Left lobe of liver (tissue), 2 donors: ENCODE measurements around the gene NCEH1. TPM values are rescaled to one million over a fixed set of nuclear protein-coding genes. Genes with fewer than 3 reads are reported as not detected.

Experiments
- ATAC-seq: fragments of 200-7000 bp; cut with Tn5 transposase; one replicate; pipeline ENCODE4 v1.9.1; 2020; ENCODE audit warnings: mild to moderate bottlenecking, moderate library complexity
- DNase-seq: peaks from one replicate; pipeline ENCODE4 v3.0.0-alpha.2; 2020; ENCODE audit warnings: low spot score
- total RNA-seq: library from RNA; stranded (reverse); gene quantifications from one replicate; pipeline ENCODE4 v1.2.1, GENCODE V29; 2021
- donor health status: DM: no; HTN: no; CAD: no; lungs with moderate emphysema.
- donor health status: DM: no; HTN: yes; CAD: no.

The NCEH1 gene
- total RNA-seq, 1 donor from 2014 or later: 1.9 TPM

DNA sequence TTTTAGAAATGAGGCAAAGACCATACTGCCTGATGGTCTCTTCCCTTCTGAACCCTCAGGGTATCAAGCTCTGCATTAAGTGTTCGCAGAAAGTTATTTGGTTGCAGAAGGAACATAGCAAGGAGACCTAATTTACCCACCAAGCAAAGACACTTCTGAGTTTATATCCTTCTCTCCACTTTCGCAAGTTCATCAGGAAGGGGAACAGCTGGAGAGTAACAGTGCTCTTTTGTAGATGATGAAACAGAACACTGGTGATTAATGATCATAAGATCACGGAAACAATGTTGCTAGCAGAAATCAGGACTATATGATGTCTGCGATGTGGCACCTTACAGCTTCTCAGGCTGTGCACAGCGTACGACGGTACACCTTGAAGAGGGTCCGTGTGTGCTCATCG lies 62.1 kb downstream of the NCEH1 start:
- no peak for DNase-seq
- ATAC-seq: no peak

- DNase-seq (no peak), ATAC-seq (peak; percentile 74)
Observed at GRCh38 chr3:172647823-172648222, 63.0 kb downstream of the NCEH1 start.

DNA sequence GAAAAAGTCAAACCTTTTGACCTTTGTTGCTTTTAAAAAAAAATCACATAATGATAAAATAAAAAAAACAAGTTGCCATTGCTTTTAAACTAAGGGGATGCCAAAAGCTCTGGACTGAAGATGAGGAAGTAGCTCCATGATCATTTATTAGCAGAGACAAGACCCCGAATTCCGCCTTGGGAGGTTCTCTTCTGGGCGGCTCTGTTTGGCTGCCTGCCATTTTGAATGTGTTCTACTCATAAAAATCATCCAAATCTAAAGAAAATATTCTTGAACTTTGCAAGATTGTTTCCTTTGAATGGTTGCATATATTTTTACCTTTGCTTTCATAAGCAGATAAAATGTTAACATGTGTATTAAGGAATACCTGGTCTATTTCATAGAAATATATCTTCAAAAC lies 63.8 kb downstream of the NCEH1 start:
- ATAC-seq: no peak
- no peak for DNase-seq

DNA sequence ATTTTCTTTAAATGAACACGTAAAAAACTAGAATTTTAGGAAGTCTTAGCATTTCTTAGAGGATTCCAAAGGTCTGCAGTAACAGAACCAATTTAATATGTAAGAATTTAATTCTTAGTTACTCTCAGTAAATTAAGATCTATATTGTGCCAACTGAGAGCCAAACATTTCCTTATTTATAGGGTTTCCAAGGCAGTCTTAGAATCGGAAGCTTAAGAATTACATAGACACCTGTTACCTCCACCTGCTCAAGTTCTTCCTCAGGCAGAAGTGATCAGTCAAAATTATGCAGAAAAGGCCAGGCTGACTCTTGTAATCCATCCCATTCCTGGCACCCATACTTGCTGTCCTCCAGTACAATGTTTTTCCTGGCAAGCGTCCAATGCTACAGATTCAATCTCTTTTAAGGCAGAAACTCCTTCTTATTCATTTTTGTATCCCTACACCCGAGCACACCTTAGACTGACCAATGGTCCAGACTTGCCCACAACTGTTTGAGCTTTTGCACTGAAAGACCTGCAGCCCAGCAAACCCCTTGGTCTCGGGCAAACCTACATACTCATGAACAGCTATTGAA lies 64.3 kb downstream of the NCEH1 start:
- no peak for DNase-seq
- peak; percentile 70 for ATAC-seq

DNA sequence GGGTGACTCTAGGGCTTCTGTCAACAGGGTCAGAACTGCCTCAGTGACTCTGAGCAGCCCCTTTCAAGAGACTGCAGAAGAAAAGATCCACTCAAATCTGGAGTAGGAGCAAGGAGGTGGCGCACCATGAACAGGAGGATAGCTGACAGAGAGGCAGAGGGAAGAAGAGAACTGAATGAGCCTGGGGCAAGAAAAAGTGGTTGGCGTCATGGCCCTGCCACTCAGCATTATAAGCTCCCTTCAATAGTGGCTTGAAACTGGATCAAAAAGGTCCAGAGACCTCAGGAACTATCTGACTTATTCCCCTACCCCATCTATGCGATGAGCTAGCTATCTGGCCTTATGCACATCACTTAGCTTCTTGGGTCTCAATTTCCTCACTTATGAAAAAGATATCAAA lies 66.6 kb downstream of the NCEH1 start:
- no peak for ATAC-seq

GRCh38 chr3:172643506-172644179 lies 67.2 kb downstream of the NCEH1 start:
- DNase-seq (no peak), ATAC-seq (no peak)

More for the DNA sequence above, 66.6 kb downstream of the NCEH1 start:
- no peak for DNase-seq

DNA sequence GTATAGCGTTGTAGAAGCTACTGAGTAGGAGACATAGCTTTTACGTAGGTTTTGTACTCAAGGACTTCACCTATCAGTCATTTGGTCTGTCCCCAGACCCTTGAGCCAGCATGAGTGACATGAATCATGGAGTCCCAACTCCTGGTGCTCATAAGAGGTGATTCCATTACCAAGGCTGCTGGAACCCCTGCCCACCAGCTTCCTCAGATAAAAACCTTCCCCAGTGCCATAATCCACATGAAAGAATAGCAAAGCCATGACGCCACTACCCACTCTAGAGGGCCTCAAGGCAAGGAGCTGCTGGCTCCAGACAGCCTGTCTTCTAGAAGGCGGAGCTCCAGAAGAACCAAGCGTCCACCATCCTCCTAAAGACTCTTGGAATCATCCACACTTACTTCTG lies 69.6 kb downstream of the NCEH1 start:
- ATAC-seq (no peak), DNase-seq (no peak)

GRCh38 chr3:172640751-172641150 lies 70.1 kb downstream of the NCEH1 start:
- ATAC-seq: no peak

DNA sequence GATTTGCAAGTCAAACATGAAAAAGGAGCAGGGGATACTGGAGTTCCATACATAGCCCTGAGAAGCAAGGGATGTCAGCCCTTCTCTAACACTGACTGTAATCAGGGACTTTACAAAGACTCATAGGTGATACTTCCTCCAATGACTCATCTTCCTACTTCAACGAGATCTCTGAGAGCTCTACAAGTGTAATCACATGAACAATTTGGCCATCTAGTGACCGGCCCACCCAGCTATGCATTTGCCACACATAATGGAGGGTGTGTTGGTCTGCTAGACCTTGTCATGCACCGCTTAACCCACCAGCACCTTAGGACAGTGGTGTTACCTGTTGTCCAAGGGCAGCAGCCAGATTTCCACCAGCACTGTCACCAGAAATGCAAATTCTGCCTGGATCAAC lies 75.3 kb downstream of the NCEH1 start:
- ATAC-seq: no peak
- DNase-seq: no peak

More at GRCh38 chr3:172640751-172641150, 70.1 kb downstream of the NCEH1 start:
- DNase-seq: no peak

GRCh38 chr3:172634948-172635347 lies 75.9 kb downstream of the NCEH1 start:
- no peak for ATAC-seq
- no peak for DNase-seq

GRCh38 chr3:172630316-172630715 lies 80.6 kb downstream of the NCEH1 start:
- no peak for DNase-seq
- ATAC-seq: peak; percentile 33

DNA sequence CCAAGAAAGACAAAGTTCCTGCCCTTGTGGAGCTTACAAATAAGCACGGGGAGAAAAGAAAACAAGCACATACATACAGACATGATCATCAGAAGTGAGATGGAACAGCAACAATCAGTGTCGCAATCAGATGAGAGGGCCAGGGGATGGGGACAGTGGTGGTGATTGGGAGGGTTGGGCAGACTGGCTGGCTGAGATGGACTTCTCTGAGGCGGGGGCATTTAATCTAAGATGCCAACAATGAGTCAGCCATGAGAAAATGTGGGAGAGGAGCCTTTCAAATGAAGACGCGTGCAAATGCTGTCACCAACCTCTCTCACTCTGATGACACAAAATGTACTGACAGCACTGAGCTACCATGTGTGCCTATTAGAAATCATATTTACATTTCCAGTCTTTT lies 81.4 kb downstream of the NCEH1 start:
- DNase-seq (no peak), ATAC-seq (no peak)

- ATAC-seq: peak; percentile 77
- no peak for DNase-seq
Observed at GRCh38 chr3:172627057-172627809, 83.6 kb downstream of the NCEH1 start.

- DNase-seq: no peak
- no peak for ATAC-seq
Observed at GRCh38 chr3:172626021-172626640, 84.7 kb downstream of the NCEH1 start.

- no peak for DNase-seq
- peak; percentile 31 for ATAC-seq
Observed at GRCh38 chr3:172625404-172625803, 85.5 kb downstream of the NCEH1 start.

DNA sequence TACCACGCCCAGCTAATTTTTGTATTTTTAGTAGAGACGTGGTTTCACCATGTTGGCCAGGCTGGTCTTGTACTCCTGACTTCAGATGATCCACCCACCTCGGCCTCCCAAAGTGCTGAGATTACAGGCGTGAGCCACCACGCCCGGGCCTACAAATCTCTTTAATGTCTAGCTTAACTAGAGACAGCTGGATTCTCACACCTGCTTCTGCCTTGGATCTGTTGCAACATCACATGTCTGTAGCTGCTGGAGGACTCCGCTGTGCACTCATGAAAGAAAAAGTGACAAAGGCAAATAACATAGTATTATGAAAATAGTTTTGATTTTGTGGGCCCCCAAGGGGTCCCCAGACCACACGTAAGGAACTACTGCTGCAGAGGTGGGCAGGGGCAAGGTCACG lies 85.9 kb downstream of the NCEH1 start:
- DNase-seq (no peak), ATAC-seq (peak; percentile 39)

DNA sequence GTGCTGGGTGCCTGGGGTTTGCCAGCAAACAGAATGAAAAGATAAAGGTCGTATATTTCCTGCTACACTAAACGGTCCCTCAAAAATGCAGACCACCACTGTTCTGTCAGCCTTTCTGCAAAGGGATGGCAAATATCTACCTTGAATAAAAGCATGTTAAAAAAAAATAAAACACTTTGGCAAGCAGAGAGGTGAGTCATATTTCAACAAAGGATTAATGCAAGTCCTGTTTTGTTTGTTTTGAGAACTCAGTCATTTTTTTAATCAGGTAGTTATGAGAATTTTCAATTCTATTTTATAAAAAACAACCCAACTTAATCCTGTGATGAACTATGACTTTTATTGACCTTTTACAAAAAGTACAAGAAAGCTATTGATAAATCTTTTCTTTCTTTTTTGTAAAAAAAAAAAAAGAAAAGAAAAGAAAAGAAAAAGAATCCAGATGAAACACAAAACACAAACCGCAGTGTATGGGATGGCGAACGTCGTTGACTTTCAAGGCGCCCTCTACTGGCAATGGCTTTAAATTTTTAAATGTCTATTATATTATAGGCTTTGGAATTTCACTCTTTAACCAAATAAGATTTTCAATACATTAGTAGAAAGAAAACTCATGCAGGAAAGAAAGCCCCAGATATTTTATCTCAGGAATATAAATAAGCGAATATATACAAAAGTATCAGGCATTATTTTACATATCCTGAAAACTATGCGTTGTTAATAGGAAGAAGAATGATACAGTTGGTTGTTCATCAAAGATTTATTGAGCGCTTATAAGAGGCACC lies 87.8 kb downstream of the NCEH1 start:
- no peak for DNase-seq
- peak; percentile 73 for ATAC-seq

- ATAC-seq (no peak), DNase-seq (no peak)
Observed at GRCh38 chr3:172622156-172622555, 88.7 kb downstream of the NCEH1 start.

DNA sequence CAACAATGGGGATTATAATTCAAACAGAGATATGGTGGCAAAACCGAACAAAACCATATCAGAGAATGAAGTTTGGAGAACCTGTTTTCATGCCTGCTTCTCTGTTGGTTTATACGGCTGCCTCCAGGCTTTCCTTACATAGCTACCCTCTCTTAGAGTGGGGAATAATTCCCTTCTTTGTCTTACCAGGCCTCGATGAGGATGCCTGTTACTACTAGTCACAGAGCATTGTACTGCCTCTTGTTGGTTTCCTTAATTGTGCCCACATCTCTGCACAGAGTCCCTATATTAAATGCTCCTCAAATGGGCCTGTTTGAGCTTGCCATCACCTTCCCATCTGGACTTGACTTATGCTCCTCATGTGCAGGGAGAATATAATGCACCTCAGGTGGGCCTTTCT lies 92.9 kb downstream of the NCEH1 start:
- ATAC-seq: no peak
- DNase-seq: no peak

DNA sequence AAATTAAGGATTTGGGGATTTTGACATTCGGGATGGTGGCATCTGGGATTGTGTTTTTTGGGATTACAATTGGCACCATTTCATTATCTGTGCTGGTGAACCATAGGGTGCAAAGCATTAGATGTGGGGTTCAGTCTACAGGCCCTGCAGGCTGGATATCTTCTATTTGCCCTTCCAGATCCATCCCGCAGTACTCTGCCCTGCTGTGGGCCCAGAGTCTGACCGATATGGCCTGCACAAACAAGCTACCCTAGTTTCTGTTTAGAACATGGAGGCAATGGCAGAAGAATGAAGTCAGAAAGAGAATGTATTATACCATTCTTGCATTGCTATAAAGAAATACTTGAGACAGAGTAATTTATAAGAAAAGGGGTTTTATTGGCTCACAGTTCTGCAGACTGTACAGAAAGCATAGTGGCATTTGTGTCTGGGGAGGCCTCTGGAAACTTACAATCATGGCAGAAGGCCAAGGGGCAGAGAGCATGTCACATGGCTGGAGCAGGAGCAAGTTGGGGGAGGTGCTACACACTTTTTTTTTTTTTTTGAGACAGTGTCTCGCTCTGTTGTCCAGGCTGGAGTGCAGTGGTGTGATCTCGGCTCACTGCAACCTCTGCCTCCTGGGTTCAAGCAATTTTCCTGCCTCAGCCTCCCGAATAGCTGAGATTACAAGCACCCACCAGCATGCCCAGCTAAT lies 93.7 kb downstream of the NCEH1 start:
- ATAC-seq: peak; percentile 76
- DNase-seq: peak; percentile 57
